COR-L47 (cell line): ENCODE measurements around the gene TRIM39.
"Not testable (repeated sequence)": the region's sequence is repeated elsewhere in the genome, so short reads cannot be mapped to it uniquely, and the experiment has no call there.

Experiments
- DNase-seq: peaks from one replicate; lab custom pipeline; 2025; lab: John Stamatoyannopoulos, UW

TRIM39 gene

DNA sequence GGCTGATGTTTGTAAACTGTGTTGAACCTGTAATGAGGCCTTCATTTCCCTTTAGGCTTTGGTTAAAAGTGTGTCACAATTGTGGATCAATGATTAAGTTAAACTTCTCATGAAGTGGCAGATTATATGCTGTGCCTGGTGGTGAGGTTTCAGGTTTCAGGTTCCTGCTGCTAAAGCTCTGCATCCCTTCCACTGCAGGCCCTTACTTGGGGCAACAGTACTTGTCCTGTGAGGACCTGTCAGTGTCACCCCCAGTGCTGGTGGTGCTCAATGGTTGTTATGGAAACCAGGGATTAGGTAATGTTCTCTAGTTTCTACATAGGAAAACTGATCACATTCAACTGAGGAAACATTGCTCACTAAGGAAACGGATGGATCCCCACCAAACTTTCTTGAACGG, 36.7 kb downstream of the TRIM39 start:
- DNase-seq = no peak

DNA sequence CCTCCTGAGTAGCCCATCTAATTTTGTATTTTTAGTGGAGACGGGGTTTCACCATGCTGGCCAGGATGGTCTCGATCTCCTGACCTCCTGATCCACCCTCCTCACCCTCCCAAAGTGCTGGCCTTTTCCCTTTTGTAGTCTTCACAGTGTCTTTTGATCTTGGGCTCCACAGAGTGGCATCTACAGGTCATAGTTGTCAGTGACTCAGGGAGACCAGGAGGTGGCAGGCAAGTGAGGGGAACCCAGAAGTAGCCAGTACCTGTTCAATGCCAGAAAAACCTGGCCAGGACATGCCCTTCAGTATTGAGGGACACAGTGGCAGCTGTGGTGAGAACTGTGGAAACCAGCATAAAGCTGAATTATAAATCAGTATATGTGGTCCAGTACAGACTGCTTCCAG, 37.9 kb downstream of the TRIM39 start:
- DNase-seq = no peak

DNA sequence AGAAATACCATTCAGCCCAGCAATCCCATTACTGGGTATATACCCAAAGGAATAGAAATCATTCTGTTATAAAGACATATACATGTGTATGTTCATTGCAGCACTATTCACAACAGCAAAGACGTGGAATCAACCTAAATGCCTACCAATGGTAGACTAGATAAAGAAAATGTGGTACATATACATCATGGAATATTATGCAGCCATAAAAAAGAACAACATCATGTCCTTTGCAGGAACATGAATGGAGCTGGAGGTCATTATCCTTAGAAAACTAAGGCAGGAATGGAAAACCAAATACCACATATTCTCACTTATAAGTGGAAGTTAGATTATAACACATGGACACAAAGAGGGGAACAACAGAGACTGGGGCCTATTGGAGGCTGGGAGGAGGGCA, 42.6 kb downstream of the TRIM39 start:
- not testable (repeated sequence) for DNase-seq

DNA sequence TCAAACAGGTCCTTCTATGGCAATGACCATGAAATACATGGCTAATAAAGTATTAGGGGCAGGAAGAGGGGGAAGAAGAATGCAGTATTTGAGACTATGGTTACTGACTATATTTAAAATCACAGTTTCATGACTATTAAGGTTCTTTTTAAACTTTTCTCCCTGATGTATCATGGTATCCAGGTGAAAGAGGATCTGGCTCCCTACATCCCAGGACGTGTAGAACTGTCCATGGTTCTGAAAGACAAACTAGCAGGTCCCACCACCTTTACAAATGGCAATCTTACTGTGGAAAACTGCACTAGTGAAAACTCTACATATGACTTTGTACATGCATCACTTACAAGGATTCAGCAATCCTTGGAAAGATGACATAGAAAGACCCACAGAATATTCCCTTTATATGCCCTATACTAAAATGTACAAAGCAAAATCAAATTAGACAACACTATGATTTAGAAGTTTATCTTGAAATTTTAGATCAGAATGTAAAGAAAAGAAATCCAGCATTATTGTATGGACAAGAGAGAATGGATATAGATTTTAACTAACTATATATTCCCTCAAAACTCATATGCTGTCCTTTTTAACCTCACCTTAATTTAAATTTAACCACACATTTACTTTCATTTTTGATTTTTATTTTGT, 51.7 kb downstream of the TRIM39 start:
- no peak for DNase-seq

DNA sequence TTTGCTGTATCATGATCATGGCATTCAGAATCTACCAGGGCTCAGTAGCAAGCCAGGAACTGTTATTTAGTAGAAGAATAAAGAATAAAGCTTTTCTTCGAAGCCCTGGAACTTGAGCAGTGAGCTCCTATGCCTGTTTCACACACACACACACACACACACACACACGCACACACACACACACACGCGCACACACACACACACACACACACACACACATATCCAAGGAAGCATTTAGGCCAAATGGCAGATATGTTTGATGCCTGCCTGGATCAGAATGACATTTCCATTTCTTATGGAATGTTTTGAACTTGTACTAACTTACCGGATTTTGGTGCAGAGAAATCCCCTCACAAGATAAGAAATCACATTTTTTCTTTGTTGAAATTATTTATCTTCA, 53.7 kb downstream of the TRIM39 start:
- no peak for DNase-seq

DNA sequence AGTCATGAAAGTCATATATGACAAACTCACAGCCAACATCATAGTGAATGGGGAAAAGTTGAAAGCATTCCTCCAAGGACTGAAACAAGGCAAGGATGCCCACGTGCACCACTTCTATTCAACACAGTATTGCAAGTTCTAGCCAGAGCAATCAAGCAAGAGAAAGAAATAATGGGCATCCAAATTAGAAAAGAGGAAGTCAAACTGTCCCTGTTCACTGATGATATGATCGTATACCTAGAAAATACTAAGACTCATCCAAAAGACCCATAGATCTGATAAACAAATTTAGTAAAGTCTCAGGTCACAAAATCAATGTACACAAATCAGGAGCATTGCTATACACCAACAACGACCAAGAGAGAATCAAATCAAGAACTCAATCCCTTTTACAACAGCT, 59.4 kb downstream of the TRIM39 start:
- DNase-seq = no peak

DNA sequence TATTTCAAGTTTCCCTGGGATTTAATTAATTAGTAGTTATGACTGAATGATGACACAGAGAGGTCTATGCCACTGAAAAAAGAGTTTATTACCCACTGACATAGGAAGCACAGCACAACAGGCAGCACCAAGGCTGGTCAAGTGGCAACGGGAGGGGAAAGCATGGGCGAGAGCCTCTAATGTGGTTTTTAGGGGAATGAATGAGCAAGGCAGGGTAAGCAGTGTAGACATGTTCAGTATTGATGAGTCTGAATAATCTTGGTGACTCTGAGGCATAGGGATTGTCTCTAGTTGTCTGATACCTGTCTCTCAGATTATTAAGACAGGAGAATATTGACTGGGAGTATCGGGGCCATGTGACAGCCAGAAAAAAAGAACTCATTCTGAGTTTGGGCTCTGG, 64.5 kb downstream of the TRIM39 start:
- DNase-seq = no peak
